Common myeloid progenitor, CD34-positive (primary cell): ENCODE measurements around the gene COQ8B.

Experiments used
- CTCF ChIA-PET: fragments of 350-600 bp; sonication (Branson Sonifier 250); formaldehyde crosslinking; loops from one replicate; lab custom pipeline; 2021; ENCODE audit warnings: antibody characterized with exemption; lab: Charles Lee
- POLR2A ChIA-PET: fragments of 350-600 bp; sonication (Branson Sonifier 250); formaldehyde crosslinking; loops from one replicate; lab custom pipeline; 2021; ENCODE audit warnings: antibody characterized with exemption; lab: Charles Lee
- DNase-seq, 3 donors: peaks; one replicate each; pipeline versions ENCODE4 v3.0.0 to v3.0.0-alpha.2; 2013
- H3K27ac ChIP-seq, 2 experiments: 1 replicate in 1 of 2; 2 replicates in 1 of 2; pipeline ENCODE4 v1.7.0; 2013; ENCODE audit warnings: inconsistent platforms in 2 of 2, low read length in 2 of 2, mild to moderate bottlenecking in 2 of 2, low read depth in 1 of 2, moderate library complexity in 1 of 2; ENCODE audit not compliant: severe bottlenecking in 2 of 2, insufficient read depth in 1 of 2, poor library complexity in 1 of 2
- H3K27me3 ChIP-seq, 5 experiments: replicated peaks in 2 of 5; 1 replicate in 3 of 5; 2 replicates in 2 of 5; pipeline versions ENCODE4 v1.6.1 to v1.7.0; 2013; ENCODE audit warnings: low read length in 4 of 5, mild to moderate bottlenecking in 2 of 5, moderate library complexity in 2 of 5, inconsistent platforms in 1 of 5; ENCODE audit not compliant: insufficient read depth in 5 of 5, control insufficient read depth in 4 of 5
- H3K36me3 ChIP-seq, 4 experiments: 1 replicate in 2 of 4; 2 replicates in 2 of 4; pipeline versions ENCODE4 v1.6.1 to v1.7.0; 2013; ENCODE audit warnings: low read length in 3 of 4, control low read depth in 1 of 4, mild to moderate bottlenecking in 1 of 4; ENCODE audit not compliant: control insufficient read depth in 4 of 4, insufficient read depth in 4 of 4
- H3K4me1 ChIP-seq, 4 experiments: 1 replicate in 3 of 4; 2 replicates in 1 of 4; pipeline versions ENCODE4 v1.6.1 to v1.7.1; 2013; ENCODE audit warnings: low read length in 3 of 4, mild to moderate bottlenecking in 3 of 4, control low read depth in 1 of 4, inconsistent platforms in 1 of 4, moderate library complexity in 1 of 4; ENCODE audit not compliant: control insufficient read depth in 4 of 4, insufficient read depth in 4 of 4; ENCODE audit errors: control extremely low read depth in 1 of 4
- H3K4me3 ChIP-seq, 7 experiments: 1 replicate in 4 of 7; 2 replicates in 3 of 7; pipeline versions ENCODE4 v1.5.1 to v1.7.0; 2013; ENCODE audit warnings: mild to moderate bottlenecking in 7 of 7, low read length in 6 of 7, moderate library complexity in 6 of 7, inconsistent platforms in 2 of 7, low read depth in 2 of 7, control low read depth in 1 of 7; ENCODE audit not compliant: insufficient read depth in 4 of 7, control insufficient read depth in 1 of 7; ENCODE audit errors: extremely low read depth in 1 of 7
- H3K9me3 ChIP-seq, 5 experiments: 1 replicate in 4 of 5; 2 replicates in 1 of 5; pipeline versions ENCODE4 v1.6.1 to v1.7.1; 2013; ENCODE audit warnings: low read length in 4 of 5, mild to moderate bottlenecking in 2 of 5, inconsistent platforms in 1 of 5, low read depth in 1 of 5, moderate library complexity in 1 of 5; ENCODE audit not compliant: control insufficient read depth in 4 of 5, insufficient read depth in 2 of 5; ENCODE audit errors: control extremely low read depth in 1 of 5
- WGBS: methylation state at CpG from one replicate; pipeline ENCODE4 v1.1.5; 2013; ENCODE audit not compliant: insufficient coverage; 5-methylcytosine and 5-hydroxymethylcytosine counted together

The COQ8B gene

GRCh38 chr19:40671404-40671803 is 45.3 kb downstream of the COQ8B start:
- POLR2A ChIA-PET, result no interaction called here
- CTCF ChIA-PET, result interaction anchor here (0.8 kb wide), 1 partner anchor 8 kb away, joined by 3 read pairs; no protein-coding TSS in a partner anchor
- WGBS, result 92% methylated on average over 6 of the region's 9 CpGs
- DNase-seq, result no peak
- Histone ChIP-seq H3K4me1 (peaks cover 0 to 4% (median 1%) of the 10 kb centered on the region in 4 experiments), H3K9me3 (peaks cover 0 to 16% (median 7%) of the 10 kb centered on the region in 5 experiments), H3K27me3 (no peaks in the 10 kb centered on the region), H3K36me3 (peaks cover 18 to 83% (median 53%) of the 10 kb centered on the region in 4 experiments), H3K4me3 (no peak overlapping the region), H3K27ac (no peak overlapping the region)

DNA sequence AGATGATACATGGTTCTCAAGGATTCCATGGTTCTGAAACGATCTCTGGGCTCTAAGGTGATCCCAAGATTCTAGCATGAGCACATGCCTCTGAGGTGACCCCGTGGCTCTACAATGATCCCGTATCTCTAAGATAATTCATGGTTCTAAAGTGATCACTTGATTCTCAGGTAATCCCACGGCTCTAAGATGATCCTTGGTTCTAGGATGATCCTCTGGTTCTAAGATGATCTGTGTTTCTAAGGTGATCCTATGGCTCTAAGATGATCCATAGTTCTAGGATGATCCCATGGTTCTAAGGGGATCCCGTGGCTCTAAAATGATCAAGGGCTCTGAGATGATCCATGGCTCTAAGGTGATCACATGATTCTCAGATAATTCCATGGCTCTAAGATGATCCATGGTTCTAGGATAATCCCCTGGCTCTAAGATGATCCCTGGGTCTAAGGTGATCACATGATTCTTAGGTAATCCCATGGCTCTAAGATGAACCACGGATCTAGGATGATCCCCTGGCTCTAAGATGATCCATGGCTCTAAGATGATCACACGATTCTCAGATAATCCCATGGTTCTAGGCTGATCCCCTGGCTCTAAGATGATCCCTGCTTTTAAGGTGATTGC is 47.6 kb downstream of the COQ8B start:
- H3K27me3 ChIP-seq, result no peaks in the 10 kb centered on the region
- CTCF ChIA-PET, result no interaction called here
- 90% methylated on average over 7 of the region's 7 CpGs for WGBS
- peaks cover 0 to 16% (median 7%) of the 10 kb centered on the region in 5 experiments for H3K9me3 ChIP-seq
- no peak overlapping the region for H3K27ac ChIP-seq
- H3K4me1 ChIP-seq, result peaks cover 0 to 4% (median 0%) of the 10 kb centered on the region in 4 experiments
- peaks cover 18 to 72% (median 49%) of the 10 kb centered on the region in 4 experiments for H3K36me3 ChIP-seq
- no peak for DNase-seq
- no peak overlapping the region for H3K4me3 ChIP-seq
- POLR2A ChIA-PET, result no interaction called here

GRCh38 chr19:40667602-40668001 is 49.1 kb downstream of the COQ8B start:
- ChIA-PET CTCF (no interaction called here), POLR2A (no interaction called here)
- peaks cover 0 to 16% (median 7%) of the 10 kb centered on the region in 5 experiments for H3K9me3 ChIP-seq
- no peaks in the 10 kb centered on the region for H3K27me3 ChIP-seq
- H3K36me3 ChIP-seq, result peaks cover 18 to 56% (median 38%) of the 10 kb centered on the region in 4 experiments
- no peak overlapping the region for H3K4me3 ChIP-seq
- 99% methylated on average over 12 of the region's 14 CpGs for WGBS
- peaks cover 0 to 14% (median 10%) of the 10 kb centered on the region in 4 experiments for H3K4me1 ChIP-seq
- H3K27ac ChIP-seq, result no peak overlapping the region
- no peak for DNase-seq

- DNase-seq, result no peak
- ChIA-PET CTCF (no interaction called here), POLR2A (no interaction called here)
- Histone ChIP-seq H3K27ac (no peak overlapping the region), H3K4me1 (peaks cover 0 to 17% (median 12%) of the 10 kb centered on the region in 4 experiments), H3K4me3 (no peak overlapping the region), H3K27me3 (no peaks in the 10 kb centered on the region), H3K9me3 (peaks cover 0 to 16% (median 7%) of the 10 kb centered on the region in 5 experiments), H3K36me3 (peaks cover 18 to 50% (median 31%) of the 10 kb centered on the region in 4 experiments)
- 97% methylated on average over 6 of the region's 14 CpGs for WGBS
These were observed 49.8 kb downstream of the COQ8B start for GRCh38 chr19:40666803-40667438.

DNA sequence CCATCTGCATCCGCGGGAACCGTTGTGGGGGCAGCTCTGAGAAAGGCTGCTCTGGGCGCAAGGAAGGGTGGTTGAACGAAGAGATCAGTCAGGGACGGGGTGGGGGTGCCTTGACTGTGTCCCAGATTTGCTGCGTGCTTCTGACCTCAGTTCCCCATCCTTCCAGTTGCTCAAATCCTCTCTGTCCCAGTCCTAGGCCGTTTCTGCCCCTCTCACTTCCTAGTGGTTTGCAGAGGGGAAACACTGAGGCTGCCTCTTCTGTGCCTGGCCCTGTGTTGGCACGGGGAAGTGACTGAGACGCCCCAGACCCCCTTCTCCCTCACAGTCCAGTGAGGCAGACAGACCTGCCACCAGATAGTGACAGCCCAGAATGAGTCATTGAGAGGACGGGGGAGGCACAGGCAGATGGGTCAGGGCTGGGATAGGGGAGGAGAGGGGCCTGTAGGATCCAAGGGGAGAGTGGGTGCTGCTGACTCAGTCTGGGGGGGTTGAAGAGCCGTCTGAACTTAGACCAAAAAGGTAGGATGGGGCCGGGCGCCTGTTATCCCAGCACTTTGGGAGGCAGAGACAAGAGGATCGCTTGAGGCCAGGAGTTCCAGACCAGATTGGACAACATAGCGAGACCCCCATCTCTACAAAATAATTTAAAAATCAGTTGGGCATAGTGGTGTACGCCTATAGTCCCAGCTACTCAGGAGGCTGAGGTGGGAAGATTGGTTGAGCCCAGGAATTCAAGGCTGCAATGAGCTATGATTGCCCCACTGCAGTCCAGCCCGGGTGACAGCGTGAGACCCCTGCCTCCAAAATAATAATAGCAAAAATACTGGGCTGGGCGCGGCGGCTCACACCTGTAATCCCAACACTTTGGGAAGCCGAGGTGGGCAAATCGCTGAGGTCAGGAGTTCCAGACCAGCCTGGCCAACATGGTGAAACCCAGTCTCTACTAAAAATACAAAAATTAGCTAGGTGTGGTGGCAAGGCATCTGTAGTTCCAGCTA is 52.7 kb downstream of the COQ8B start:
- Histone ChIP-seq H3K4me1 (peaks cover 0 to 17% (median 12%) of the 10 kb centered on the region in 4 experiments), H3K9me3 (peaks cover 0 to 3% (median 0%) of the 10 kb centered on the region in 5 experiments), H3K27ac (peak overlapping the region in 1 of 2 experiments; percentile 66), H3K27me3 (no peaks in the 10 kb centered on the region), H3K4me3 (peak overlapping the region; percentile 61 to 84 (median 72)), H3K36me3 (peaks cover 5 to 22% (median 9%) of the 10 kb centered on the region in 4 experiments)
- 57% methylated on average over 13 of the region's 24 CpGs for WGBS
- ChIA-PET POLR2A (interaction anchor here (1.0 to 1.8 kb wide), 2 partner anchors 27 to 114 kb away, joined by 3 to 6 read pairs; partner anchors contain the start of genes NUMBL and RAB4B), CTCF (interaction anchor here (0.6 to 3.5 kb wide), 18 partner anchors 7 to 200 kb away, joined by 3 to 20 read pairs (median 4); partner anchors contain the start of genes EGLN2 and NUMBL)
- DNase-seq, result peak in 2 of 3 donors; percentile 48 to 50

DNA sequence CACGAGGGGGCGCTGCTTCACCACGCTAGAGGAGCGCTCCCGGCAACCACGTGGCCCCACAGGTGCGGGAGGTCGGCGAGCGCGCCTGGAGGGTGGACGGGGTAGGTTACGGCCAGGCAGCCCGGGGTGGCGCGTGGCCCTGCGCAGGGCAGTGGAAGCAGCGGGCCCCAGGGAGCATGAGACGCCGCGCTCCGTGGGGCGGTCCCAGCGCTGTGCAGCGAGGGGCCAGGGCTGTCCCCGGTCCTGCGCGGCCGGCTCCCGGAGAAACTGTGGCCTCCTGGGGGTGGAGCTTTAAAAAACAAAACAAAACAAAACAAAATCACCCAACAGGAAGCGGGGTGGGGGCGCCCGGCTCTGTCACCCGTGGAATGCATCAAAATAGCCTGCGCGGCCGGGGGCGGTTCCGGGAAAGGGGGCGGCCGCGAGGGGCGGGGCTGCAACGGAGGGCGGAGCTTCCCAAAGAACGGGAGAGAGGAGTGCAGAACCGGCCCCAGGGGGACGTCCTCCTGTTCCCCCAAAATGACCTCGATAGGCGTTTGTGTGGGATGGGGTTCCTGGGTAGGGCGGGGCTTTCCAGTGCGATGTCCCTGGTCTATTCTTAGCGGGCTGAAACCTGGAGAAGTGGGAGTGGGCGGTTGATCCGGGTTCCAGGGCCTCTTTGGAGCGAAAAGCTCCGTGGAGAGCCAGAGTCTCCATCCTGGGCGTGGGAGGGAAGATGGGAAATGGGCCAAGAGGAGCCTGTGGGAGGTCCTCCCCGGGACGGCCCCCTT is 53.6 kb downstream of the COQ8B start:
- POLR2A ChIA-PET, result interaction anchor here (0.6 to 1.8 kb wide), 4 partner anchors 28 to 115 kb away, joined by 3 to 6 read pairs (median 3); partner anchors contain the start of genes NUMBL and RAB4B

More for the DNA sequence above, 53.6 kb downstream of the COQ8B start:
- Histone ChIP-seq H3K27me3 (no peaks in the 10 kb centered on the region), H3K36me3 (peaks cover 0 to 13% (median 2%) of the 10 kb centered on the region in 4 experiments), H3K4me3 (peak overlapping the region; percentile 61 to 84 (median 72)), H3K9me3 (no peaks in the 10 kb centered on the region), H3K4me1 (peaks cover 0 to 17% (median 12%) of the 10 kb centered on the region in 4 experiments), H3K27ac (peak overlapping the region in 1 of 2 experiments; percentile 66)
- peak; percentile 86 to 92 (median 91) for DNase-seq
- 0% methylated on average over 52 of the region's 60 CpGs for WGBS
- CTCF ChIA-PET, result interaction anchor here (0.6 to 3.5 kb wide), 16 partner anchors 8 to 201 kb away, joined by 3 to 20 read pairs (median 4); partner anchors contain the start of gene NUMBL
